Suppressor macrophage treated with lipopolysaccharide for 4 hours (primary cell): Measurements from ENCODE around the gene ARVCF.
A peak's percentile ranks its signal among the peaks of the same experiment; 100 is the strongest.

Experiments
- DNase-seq: peaks from one replicate; pipeline ENCODE4 v3.0.0-alpha.2; 2020

ARVCF gene

GRCh38 chr22:19984201-19984753 lies 32.3 kb downstream of the ARVCF start:
- no peak for DNase-seq

GRCh38 chr22:19983741-19984140 lies 32.9 kb downstream of the ARVCF start:
- no peak for DNase-seq

GRCh38 chr22:19982991-19983578 lies 33.5 kb downstream of the ARVCF start:
- DNase-seq = no peak

- no peak for DNase-seq
Observed at GRCh38 chr22:19981961-19982920, 34.4 kb downstream of the ARVCF start.

- no peak for DNase-seq
Observed at GRCh38 chr22:19981171-19981960, 35.3 kb downstream of the ARVCF start.

GRCh38 chr22:19980766-19981165 lies 35.9 kb downstream of the ARVCF start:
- no peak for DNase-seq

- DNase-seq = no peak
Observed at GRCh38 chr22:19979712-19980493, 36.7 kb downstream of the ARVCF start.

- DNase-seq = no peak
Observed at GRCh38 chr22:19978748-19979147, 37.9 kb downstream of the ARVCF start.

GRCh38 chr22:19977296-19978243 lies 39.1 kb downstream of the ARVCF start:
- DNase-seq = no peak

- DNase-seq = no peak
Observed at GRCh38 chr22:19976671-19977070, 40.0 kb downstream of the ARVCF start.

GRCh38 chr22:19975707-19976035 lies 41.0 kb downstream of the ARVCF start:
- no peak for DNase-seq

GRCh38 chr22:19974935-19975706 lies 41.5 kb downstream of the ARVCF start:
- DNase-seq = no peak

- DNase-seq = peak; percentile 23
Observed at GRCh38 chr22:19974268-19974861, 42.3 kb downstream of the ARVCF start.

- DNase-seq = no peak
Observed at GRCh38 chr22:19973551-19974267, 42.9 kb downstream of the ARVCF start.

GRCh38 chr22:19972652-19973550 lies 43.7 kb downstream of the ARVCF start:
- DNase-seq = no peak

GRCh38 chr22:19972251-19972650 lies 44.4 kb downstream of the ARVCF start:
- DNase-seq = no peak

GRCh38 chr22:19971276-19972124 lies 45.1 kb downstream of the ARVCF start:
- DNase-seq = no peak
